SU-DHL-6 (cell line): ENCODE data around the gene SF3B1.

Experiments used
- H2AFZ ChIP-seq: fragments of 200-600 bp; sonication (generic); 2 replicates; pipeline ENCODE4 v1.6.1; 2014; ENCODE audit warnings: low read depth, mild to moderate bottlenecking, moderate library complexity, mixed read lengths, antibody characterized with exemption, low read length; ENCODE audit not compliant: severe bottlenecking
- H3F3A ChIP-seq: fragments of 200-600 bp; shearing (Covaris generic); 2 replicates; pipeline ENCODE4 v1.6.0; 2016; ENCODE audit warnings: antibody characterized with exemption, mild to moderate bottlenecking; ENCODE audit not compliant: insufficient read depth
- H3K27ac ChIP-seq: fragments of 200-600 bp; sonication (generic); 2 replicates; pipeline ENCODE4 v1.5.1; 2016; ENCODE audit warnings: low read depth, mild to moderate bottlenecking, low read length, moderate library complexity, mixed read lengths
- H3K27me3 ChIP-seq: fragments of 200-600 bp; sonication (generic), shearing (Covaris generic); 2 replicates; pipeline ENCODE4 v1.6.0; 2014; ENCODE audit warnings: mild to moderate bottlenecking, low read length
- H3K36me3 ChIP-seq: fragments of 200-600 bp; sonication (generic); 2 replicates; pipeline ENCODE4 v1.6.1; 2014; ENCODE audit warnings: mild to moderate bottlenecking, low read length, mixed read lengths
- H3K4me2 ChIP-seq: fragments of 300-600, 200-600 bp; shearing (Covaris generic), sonication (generic); 2 replicates; pipeline ENCODE4 v1.6.0; 2014; ENCODE audit warnings: low read length, low read depth, mild to moderate bottlenecking; ENCODE audit not compliant: poor library complexity, severe bottlenecking
- H3K4me3 ChIP-seq: fragments of 200-600 bp; sonication (generic); 2 replicates; pipeline ENCODE4 v1.5.1; 2014; ENCODE audit warnings: antibody characterized with exemption, low read length, mild to moderate bottlenecking, mixed read lengths; ENCODE audit not compliant: insufficient read depth, poor library complexity, severe bottlenecking
- H3K79me2 ChIP-seq: fragments of 200-600 bp; sonication (generic); 2 replicates; pipeline ENCODE4 v1.6.1; 2014; ENCODE audit warnings: mild to moderate bottlenecking, low read length, moderate library complexity; ENCODE audit not compliant: insufficient read depth
- H3K9ac ChIP-seq: fragments of 200-600 bp; sonication (generic); 2 replicates; pipeline ENCODE4 v1.7.0; 2014; ENCODE audit warnings: mild to moderate bottlenecking, low read length
- H3K9me2 ChIP-seq: fragments of 200-600 bp; sonication (generic); replicated peaks from 2 replicates; pipeline ENCODE4 v1.6.1; 2014; ENCODE audit warnings: low read length; ENCODE audit not compliant: insufficient read depth
- H3K9me3 ChIP-seq: fragments of 200-600 bp; sonication (generic); 2 replicates; pipeline ENCODE4 v1.6.1; 2014; ENCODE audit warnings: low read length, mixed read lengths; ENCODE audit not compliant: insufficient read depth
- H4K20me1 ChIP-seq: fragments of 200-600 bp; sonication (generic); 2 replicates; pipeline ENCODE4 v1.6.1; 2014; ENCODE audit warnings: low read depth, mild to moderate bottlenecking, antibody characterized with exemption, low read length, moderate library complexity, mixed read lengths
- EZH2phosphoT487 ChIP-seq: fragments of 200-600 bp; sonication (generic), shearing (Covaris generic); conservative IDR thresholded peaks from 2 replicates; pipeline ENCODE4 v1.6.1; 2018; ENCODE audit warnings: mild to moderate bottlenecking, antibody characterized with exemption, low read length, moderate library complexity, mixed read lengths
- TF ChIP-seq, protein P1 (sequence below): fragments of 200-600 bp; sonication (generic); IDR thresholded peaks from one replicate; pipeline ENCODE4 v1.5.1; 2017; ENCODE audit warnings: antibody characterized with exemption, mild to moderate bottlenecking, low read length, moderate library complexity; ENCODE audit not compliant: insufficient read depth, poor library complexity, severe bottlenecking

Gene SF3B1

DNA sequence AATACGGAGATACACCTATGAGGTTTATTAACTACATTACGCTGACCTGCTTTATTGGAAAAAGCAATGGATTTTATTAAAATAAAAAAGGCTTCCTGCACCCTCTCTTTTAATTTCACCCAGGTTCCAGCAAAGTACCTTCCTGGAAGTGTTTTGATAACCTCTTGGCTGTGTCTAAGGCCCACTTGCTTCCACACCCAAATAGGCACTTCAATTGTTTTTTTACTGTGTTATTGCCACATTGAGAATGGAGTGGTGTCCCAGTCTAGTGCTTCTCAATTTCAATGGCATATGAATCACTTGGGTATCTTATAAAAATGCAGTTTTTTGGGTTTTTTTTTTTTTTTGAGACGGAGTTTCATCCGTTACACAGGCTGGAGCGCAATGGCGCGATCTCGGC, 47.6 kb downstream of the SF3B1 start:
- Histone ChIP-seq H3K27me3 (no peaks in the 10 kb centered on the region), H3K4me2 (no peak overlapping the region), H3K9me2 (no peaks in the 10 kb centered on the region), H3K9me3 (no peaks in the 10 kb centered on the region), H4K20me1 (0 out of 2 replicates have a peak, but pooled peaks cover 6% of the 10 kb centered on the region), H3K36me3 (peaks cover 11% of the 10 kb centered on the region), H3K79me2 (no peaks in the 10 kb centered on the region), H3K4me3 (no peak overlapping the region), H3K9ac (no peak overlapping the region), H3K27ac (no peak overlapping the region), H2AFZ (no peak overlapping the region), H3F3A (peaks cover 33% of the 10 kb centered on the region)
- TF ChIP-seq EZH2phosphoT487 = no peak
- TF ChIP-seq, protein P1, sequence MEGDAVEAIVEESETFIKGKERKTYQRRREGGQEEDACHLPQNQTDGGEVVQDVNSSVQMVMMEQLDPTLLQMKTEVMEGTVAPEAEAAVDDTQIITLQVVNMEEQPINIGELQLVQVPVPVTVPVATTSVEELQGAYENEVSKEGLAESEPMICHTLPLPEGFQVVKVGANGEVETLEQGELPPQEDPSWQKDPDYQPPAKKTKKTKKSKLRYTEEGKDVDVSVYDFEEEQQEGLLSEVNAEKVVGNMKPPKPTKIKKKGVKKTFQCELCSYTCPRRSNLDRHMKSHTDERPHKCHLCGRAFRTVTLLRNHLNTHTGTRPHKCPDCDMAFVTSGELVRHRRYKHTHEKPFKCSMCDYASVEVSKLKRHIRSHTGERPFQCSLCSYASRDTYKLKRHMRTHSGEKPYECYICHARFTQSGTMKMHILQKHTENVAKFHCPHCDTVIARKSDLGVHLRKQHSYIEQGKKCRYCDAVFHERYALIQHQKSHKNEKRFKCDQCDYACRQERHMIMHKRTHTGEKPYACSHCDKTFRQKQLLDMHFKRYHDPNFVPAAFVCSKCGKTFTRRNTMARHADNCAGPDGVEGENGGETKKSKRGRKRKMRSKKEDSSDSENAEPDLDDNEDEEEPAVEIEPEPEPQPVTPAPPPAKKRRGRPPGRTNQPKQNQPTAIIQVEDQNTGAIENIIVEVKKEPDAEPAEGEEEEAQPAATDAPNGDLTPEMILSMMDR = no peak

DNA sequence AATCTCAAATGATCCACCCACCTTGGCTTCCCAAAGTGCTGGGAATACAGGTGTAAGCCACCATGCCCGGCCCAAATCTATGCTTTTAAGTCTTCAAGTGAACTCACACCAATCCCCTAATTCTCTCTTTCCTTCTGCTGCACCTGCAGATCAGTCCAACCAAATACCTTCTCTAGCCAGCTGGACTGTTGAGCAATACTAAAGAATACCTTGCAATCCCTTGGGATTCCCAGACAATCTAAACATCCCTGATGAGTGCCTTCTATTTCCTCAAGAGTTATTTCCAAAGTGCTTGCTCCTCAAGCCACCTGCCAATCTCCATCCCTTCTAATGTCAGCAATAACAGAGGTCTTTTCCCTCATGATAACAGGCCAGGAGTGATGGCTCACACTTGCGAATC, 48.6 kb downstream of the SF3B1 start:
- Histone ChIP-seq H3K9ac (no peak overlapping the region), H3K9me2 (no peaks in the 10 kb centered on the region), H3K79me2 (no peaks in the 10 kb centered on the region), H3K4me3 (no peak overlapping the region), H3K27ac (no peak overlapping the region), H3K36me3 (peaks cover 2% of the 10 kb centered on the region; the same call in 1 of the 2 replicates), H2AFZ (no peak overlapping the region), H3K27me3 (no peaks in the 10 kb centered on the region), H3K4me2 (no peak overlapping the region), H3K9me3 (no peaks in the 10 kb centered on the region), H4K20me1 (no peaks in the 10 kb centered on the region), H3F3A (peaks cover 24% of the 10 kb centered on the region)
- no peak for TF ChIP-seq EZH2phosphoT487
- TF ChIP-seq, protein P1 = no peak

DNA sequence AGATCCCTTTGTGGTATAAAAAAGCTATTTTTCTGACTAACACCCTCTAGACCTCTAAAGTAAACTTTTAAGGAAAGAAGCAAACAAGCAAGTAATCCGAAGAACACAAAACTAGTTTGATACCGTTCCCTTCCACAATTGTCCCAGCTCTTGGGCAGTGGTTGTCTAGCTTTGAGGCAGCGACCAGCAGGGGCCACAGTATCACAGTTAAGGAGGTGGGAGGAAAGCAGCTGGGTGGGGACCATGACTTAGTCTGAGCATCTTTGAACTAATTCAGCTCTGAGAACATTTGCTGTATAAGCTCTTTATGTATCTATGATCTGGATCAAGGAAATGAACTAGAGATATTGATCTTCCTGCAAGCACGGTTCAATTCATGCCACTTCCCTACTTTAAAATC, 51.0 kb downstream of the SF3B1 start:
- no peak overlapping the region for H3K9ac ChIP-seq
- H3K9me3 ChIP-seq = no peaks in the 10 kb centered on the region
- H3K27me3 ChIP-seq = no peaks in the 10 kb centered on the region
- H2AFZ ChIP-seq = no peak overlapping the region
- no peak overlapping the region for H3K4me3 ChIP-seq
- no peaks in the 10 kb centered on the region for H3K79me2 ChIP-seq
- H3F3A ChIP-seq = peaks cover 11% of the 10 kb centered on the region; the same call in 1 of the 2 replicates
- H3K9me2 ChIP-seq = no peaks in the 10 kb centered on the region
- TF ChIP-seq, protein P1 = no peak
- TF ChIP-seq EZH2phosphoT487 = no peak
- no peak overlapping the region for H3K4me2 ChIP-seq
- no peaks in the 10 kb centered on the region for H4K20me1 ChIP-seq
- H3K27ac ChIP-seq = no peak overlapping the region
- no peaks in the 10 kb centered on the region for H3K36me3 ChIP-seq
